ENCODE results near the gene TRAIP.

DNA sequence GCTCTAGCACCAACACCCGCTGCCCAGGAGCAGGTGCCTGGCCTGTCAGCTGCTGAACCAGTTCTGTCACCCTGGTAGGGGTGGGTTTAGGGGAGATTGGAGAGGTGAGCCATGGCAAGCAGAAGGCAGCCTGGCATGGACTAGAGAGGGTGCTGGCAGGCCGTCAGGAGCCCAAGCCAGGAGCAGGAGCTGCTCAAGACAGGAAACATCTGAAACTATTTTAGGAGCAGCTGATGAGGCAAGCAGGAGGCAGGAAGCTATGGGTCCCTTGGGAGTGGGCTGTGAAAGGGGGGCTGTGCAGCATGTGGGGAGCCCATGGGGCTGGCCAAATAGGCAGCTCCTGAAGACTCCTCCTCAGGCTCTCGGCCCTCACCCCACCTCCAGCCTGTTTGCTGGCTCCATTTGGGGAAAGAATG lies 51.0 kb downstream of the TRAIP start:
- TF ChIP-seq, protein P1, sequence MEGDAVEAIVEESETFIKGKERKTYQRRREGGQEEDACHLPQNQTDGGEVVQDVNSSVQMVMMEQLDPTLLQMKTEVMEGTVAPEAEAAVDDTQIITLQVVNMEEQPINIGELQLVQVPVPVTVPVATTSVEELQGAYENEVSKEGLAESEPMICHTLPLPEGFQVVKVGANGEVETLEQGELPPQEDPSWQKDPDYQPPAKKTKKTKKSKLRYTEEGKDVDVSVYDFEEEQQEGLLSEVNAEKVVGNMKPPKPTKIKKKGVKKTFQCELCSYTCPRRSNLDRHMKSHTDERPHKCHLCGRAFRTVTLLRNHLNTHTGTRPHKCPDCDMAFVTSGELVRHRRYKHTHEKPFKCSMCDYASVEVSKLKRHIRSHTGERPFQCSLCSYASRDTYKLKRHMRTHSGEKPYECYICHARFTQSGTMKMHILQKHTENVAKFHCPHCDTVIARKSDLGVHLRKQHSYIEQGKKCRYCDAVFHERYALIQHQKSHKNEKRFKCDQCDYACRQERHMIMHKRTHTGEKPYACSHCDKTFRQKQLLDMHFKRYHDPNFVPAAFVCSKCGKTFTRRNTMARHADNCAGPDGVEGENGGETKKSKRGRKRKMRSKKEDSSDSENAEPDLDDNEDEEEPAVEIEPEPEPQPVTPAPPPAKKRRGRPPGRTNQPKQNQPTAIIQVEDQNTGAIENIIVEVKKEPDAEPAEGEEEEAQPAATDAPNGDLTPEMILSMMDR (IDR thresholded peaks at IDR 0.05; ENCODE audit: insufficient read depth, low read depth, low read length): no peak
- no peak for TF ChIP-seq EZH2 (IDR thresholded peaks at IDR 0.05; ENCODE audit: insufficient read depth, low read length)

Measured in astrocyte (in vitro differentiated cells and primary cell).